Natural killer cell treated with Interleukin-12 subunit alpha and Interleukin-12 subunit beta and Interleukin-15 and Interleukin-18, amount 100 ng/mL, for 72 hours (primary cell): Measurements from ENCODE around the gene MTFMT. TPM values are rescaled to one million over a fixed set of nuclear protein-coding genes. Genes with fewer than 3 reads are reported as not detected.
"Not testable (repeated sequence)": the region's sequence is repeated elsewhere in the genome, so short reads cannot be mapped to it uniquely, and the experiment has no call there.

Source experiments
- ATAC-seq, 2 donors: fragments of 150-1000 bp; cut with Tn5 transposase in 1 of 2; sonication (Bioruptor Pico), chemical (Tn5 transposase) in 1 of 2; 2 replicates each; pipeline ENCODE4 v1.10.0; 2021
- DNase-seq: peaks from one replicate; pipeline ENCODE4 v3.0.0; 2022; ENCODE audit warnings: low spot score
- H3K27ac Mint-ChIP-seq, 2 donors: 1 replicate in 1 of 2; 2 replicates in 1 of 2; pipeline ENCODE4 v1.8.0; 2022; ENCODE audit warnings: mixed read lengths in 2 of 2, mild to moderate bottlenecking in 1 of 2, moderate library complexity in 1 of 2
- H3K27me3 Mint-ChIP-seq, 2 donors: 1 replicate in 1 of 2; 2 replicates in 1 of 2; pipeline ENCODE4 v1.8.0; 2022; ENCODE audit warnings: mixed read lengths in 2 of 2
- H3K36me3 Mint-ChIP-seq: one replicate; pipeline ENCODE4 v1.8.0; 2022; ENCODE audit warnings: mixed read lengths
- H3K4me1 Mint-ChIP-seq, 2 donors: 1 replicate in 1 of 2; 2 replicates in 1 of 2; pipeline ENCODE4 v1.8.0; 2022; ENCODE audit warnings: low read depth in 2 of 2, mixed read lengths in 2 of 2, mild to moderate bottlenecking in 1 of 2
- H3K4me3 Mint-ChIP-seq: one replicate; pipeline ENCODE4 v1.8.0; 2022; ENCODE audit warnings: mixed read lengths
- H3K9me3 Mint-ChIP-seq: 2 replicates; pipeline ENCODE4 v1.8.0; 2022; ENCODE audit warnings: mixed read lengths
- total RNA-seq, 2 donors: library from RNA; stranded (reverse); gene quantifications; one replicate each; pipeline ENCODE4 v1.2.3, GENCODE V29; 2022

The MTFMT gene
- 10 to 100 TPM; 17.8 to 18.5 TPM for total RNA-seq

DNA sequence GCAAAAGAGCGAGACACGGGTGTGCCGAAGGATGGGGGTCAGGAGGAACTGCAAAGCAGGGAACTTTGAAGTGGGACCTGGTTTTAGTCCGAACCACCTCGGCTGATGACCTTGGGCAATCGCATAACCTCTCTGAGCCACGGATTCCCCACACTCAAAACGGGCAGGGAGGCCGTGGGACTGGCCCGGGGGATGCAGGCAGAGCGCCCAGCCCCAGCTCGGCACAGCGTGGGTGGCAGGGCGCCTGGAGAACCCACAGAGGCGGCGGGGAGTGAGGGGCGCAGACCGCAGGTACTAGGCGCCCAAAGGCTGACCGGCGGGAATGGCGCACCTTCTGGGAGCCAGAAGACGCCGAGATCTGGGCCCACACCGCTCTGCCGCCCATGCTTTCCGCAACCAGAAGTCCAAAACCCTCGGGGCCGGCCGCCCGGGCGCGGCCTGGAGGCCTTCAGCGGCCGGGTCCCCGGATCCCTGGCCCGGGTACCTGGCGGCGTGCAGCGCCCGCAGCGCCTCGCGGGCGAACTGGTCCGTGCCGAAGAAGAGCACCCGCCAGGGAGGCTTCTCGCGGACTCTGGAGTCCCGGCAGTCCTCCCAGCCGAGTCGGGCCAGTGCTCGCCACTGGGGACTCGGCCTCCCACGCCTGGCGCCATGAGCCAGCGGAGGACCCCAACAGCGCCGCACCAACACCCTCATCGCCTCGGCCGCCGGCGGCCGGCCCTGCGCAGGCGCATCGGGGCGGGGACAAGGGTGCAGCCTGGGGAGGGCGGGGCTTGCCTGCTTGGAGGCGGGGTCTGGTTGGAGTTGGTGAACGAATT, at the start of gene MTFMT:
Gene MTFMT (minus strand): TSS at position 719 of the 815 bp plus-strand sequence. CDS start 26 bp downstream, at position 693.
- DNase-seq, result peak; percentile 88
- Mint-ChIP-seq H3K27ac (peak within 1 kb of the TSS; percentile 68 to 81), H3K36me3 (peaks cover 11% of the 10 kb centered on the region), H3K27me3 (peaks cover 0 to 11% of the 10 kb centered on the region in 2 donors), H3K4me3 (peak within 1 kb of the TSS; percentile 96), H3K4me1 (peaks cover 13 to 18% of the 10 kb centered on the region in 2 donors), H3K9me3 (no peaks in the 10 kb centered on the region)
- peak; percentile 98 to 99 for ATAC-seq

DNA sequence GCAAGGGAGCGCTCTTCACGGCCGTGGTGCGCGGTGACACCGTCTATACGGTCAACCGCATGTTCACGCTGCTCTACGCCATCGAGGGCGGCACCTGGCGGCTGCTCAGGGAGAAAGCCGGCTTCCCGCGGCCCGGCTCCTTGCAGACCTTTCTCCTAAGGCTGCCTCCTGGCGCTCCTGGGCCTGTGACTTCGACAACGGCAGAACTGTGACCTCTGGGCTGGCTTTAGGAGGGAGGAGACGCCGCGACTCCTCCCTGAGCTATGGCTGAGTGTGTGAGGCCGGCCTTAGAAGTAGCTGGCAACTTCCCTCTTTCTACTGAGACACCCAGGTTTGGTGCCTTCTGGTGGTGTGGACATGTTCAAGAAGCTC, 48.5 kb upstream of the MTFMT start:
- ATAC-seq (peak; percentile 29 to 69), DNase-seq (no peak)
- Mint-ChIP-seq H3K9me3 (no peaks in the 10 kb centered on the region), H3K4me3 (no peak overlapping the region), H3K36me3 (no peaks in the 10 kb centered on the region), H3K27me3 (peaks cover 28 to 31% of the 10 kb centered on the region in 2 donors), H3K27ac (no peak overlapping the region), H3K4me1 (peaks cover 8 to 15% of the 10 kb centered on the region in 2 donors)

DNA sequence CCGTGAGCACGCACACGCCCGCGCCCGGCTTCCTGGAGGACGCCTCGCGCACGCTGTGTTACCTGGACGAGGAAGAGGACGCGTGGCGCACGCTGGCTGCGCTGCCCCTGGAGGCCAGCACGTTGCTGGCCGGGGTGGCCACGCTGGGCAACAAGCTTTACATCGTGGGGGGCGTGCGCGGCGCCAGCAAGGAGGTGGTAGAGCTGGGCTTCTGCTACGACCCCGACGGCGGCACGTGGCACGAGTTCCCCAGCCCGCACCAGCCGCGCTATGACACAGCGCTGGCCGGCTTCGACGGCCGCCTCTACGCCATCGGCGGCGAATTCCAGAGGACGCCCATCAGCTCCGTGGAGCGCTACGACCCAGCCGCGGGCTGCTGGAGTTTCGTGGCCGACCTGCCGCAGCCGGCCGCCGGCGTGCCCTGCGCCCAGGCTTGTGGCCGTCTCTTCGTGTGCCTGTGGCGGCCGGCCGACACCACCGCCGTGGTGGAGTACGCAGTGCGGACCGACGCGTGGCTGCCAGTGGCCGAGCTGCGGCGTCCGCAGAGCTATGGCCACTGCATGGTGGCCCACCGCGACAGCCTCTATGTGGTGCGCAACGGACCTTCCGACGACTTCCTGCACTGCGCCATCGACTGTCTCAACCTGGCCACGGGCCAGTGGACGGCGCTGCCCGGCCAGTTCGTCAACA, 48.0 kb upstream of the MTFMT start:
- Mint-ChIP-seq H3K4me3 (no peak overlapping the region), H3K27me3 (peaks cover 23 to 26% of the 10 kb centered on the region in 2 donors), H3K27ac (no peak overlapping the region), H3K4me1 (peaks cover 3 to 10% of the 10 kb centered on the region in 2 donors), H3K9me3 (no peaks in the 10 kb centered on the region), H3K36me3 (no peaks in the 10 kb centered on the region)
- no peak for DNase-seq
- ATAC-seq, result no peak

DNA sequence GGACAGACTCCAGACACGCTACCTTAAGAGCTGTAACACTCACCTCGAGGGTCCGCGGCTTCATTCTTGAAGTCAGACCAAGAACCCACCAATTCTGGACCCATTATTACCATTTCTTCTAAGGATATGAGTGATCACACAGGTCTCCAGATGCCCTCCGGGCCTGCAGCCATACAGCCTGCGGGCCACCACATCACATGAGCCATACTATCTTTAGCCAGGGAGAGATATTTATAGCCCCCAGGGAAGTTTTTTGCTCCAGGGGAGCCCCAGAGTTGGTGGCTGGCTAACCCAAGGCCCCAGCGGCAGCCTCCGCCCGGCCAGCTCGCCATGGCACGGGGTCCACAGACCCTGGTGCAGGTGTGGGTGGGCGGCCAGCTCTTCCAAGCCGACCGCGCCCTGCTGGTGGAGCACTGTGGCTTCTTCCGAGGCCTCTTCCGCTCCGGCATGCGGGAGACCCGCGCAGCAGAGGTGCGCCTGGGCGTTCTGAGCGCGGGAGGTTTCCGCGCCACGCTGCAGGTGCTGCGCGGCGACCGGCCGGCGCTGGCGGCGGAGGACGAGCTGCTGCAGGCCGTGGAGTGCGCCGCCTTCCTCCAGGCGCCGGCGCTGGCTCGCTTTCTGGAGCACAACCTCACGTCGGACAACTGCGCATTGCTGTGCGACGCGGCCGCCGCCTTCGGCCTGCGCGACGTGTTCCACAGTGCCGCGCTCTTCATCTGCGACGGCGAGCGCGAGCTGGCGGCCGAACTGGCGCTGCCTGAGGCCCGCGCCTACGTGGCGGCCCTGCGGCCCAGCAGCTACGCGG, 47.2 kb upstream of the MTFMT start, which contains the start of gene KBTBD13:
Gene KBTBD13 (plus strand): TSS at position 261 of the 805 bp plus-strand sequence. CDS start 70 bp downstream, at position 331.
- no peak for DNase-seq
- peaks cover 20 to 22% of the 10 kb centered on the region in 2 donors for H3K27me3 Mint-ChIP-seq
- no peak for ATAC-seq
- H3K4me3 Mint-ChIP-seq, result no peak within 1 kb of the TSS
- H3K27ac Mint-ChIP-seq, result no peak within 1 kb of the TSS
- H3K4me1 Mint-ChIP-seq, result peaks cover 0 to 8% of the 10 kb centered on the region in 2 donors
- H3K9me3 Mint-ChIP-seq, result no peaks in the 10 kb centered on the region
- no peaks in the 10 kb centered on the region for H3K36me3 Mint-ChIP-seq

DNA sequence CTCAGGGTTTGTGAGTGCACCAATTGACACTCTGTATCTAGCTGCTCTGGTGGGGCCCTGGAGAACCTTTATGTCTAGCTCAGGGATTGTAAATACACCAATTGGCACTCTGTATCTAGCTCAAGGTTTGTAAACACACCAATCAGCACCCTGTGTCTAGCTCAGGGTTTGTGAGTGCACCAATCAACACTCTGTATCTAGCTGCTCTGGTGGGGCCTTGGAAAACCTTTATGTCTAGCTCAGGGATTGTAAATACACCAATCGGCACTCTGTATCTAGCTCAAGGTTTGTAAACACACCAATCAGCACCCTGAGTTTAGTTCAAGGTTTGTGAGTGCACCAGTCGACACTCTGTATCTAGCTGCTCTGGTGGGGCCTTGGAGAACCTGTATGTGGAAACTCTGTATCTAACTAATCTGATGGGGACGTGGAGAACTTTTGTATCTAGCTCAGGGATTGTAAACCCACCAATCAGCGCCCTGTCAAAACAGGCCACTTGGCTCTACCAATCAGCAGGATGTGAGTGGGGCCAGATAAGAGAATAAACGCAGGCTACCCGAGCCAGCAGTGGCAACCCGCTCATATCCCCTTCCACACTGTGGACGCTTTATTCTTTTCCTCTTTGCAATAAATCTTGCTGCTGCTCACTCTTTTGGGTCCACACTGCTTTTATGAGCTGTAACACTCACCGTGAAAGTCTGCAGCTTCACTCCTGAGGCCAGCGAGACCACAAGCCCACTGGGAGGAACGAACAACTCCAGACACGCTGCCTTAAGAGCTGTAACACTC, 46.4 kb upstream of the MTFMT start:
- ATAC-seq, H3K9me3 Mint-ChIP-seq, H3K27ac Mint-ChIP-seq, H3K4me1 Mint-ChIP-seq, H3K4me3 Mint-ChIP-seq, H3K36me3 Mint-ChIP-seq, DNase-seq: not testable (repeated sequence)
- peaks cover 20 to 22% of the 10 kb centered on the region in 2 donors for H3K27me3 Mint-ChIP-seq

DNA sequence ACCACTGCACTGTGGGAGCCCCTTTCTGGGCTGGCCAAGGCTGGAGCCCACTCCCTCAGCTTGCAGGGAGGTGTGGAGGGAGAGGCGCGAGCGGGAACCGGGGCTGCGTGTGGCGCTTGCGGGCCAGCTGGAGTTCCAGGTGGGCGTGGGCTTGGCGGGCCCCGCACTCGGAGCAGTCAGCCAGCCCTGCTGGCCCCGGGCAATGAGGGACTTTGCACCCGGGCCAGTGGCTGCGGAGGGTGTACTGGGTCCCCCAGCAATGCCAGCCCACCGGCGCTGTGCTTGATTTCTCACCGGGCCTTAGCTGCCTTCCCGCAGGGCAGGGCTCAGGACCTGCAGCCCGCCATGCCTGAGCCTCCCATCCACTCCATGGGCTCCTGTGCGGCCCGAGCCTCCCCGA, 45.5 kb upstream of the MTFMT start:
- not testable (repeated sequence) for DNase-seq, H3K36me3 Mint-ChIP-seq, H3K9me3 Mint-ChIP-seq, ATAC-seq, H3K27ac Mint-ChIP-seq, H3K4me1 Mint-ChIP-seq, H3K4me3 Mint-ChIP-seq
- H3K27me3 Mint-ChIP-seq, result peaks cover 20 to 22% of the 10 kb centered on the region in 2 donors

DNA sequence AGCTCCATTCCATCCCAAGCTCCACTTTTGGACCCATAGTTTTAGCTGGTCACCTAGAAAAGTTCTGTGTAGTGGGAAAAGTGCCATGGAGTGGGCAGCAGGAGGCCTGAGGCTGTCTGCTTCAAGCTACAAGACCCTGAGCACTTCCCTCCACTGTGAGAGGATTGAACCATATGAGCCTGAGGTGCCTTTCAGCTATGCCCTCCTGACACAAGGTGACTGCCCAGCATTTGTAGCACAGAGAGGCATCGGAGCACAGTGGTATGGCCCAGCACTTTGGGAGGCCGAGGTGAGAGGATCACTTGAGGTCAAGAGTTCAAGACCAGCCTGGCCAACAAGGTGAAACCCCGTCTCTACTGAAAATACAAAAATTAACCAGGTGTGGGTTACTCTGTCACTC, 43.2 kb upstream of the MTFMT start:
- peaks cover 11 to 12% of the 10 kb centered on the region in 2 donors for H3K27me3 Mint-ChIP-seq
- ATAC-seq, result no peak
- H3K9me3 Mint-ChIP-seq, result no peaks in the 10 kb centered on the region
- H3K36me3 Mint-ChIP-seq, result no peaks in the 10 kb centered on the region
- H3K4me3 Mint-ChIP-seq, result no peak overlapping the region
- no peak for DNase-seq
- peaks cover 4 to 8% of the 10 kb centered on the region in 2 donors for H3K4me1 Mint-ChIP-seq
- H3K27ac Mint-ChIP-seq, result no peak overlapping the region

DNA sequence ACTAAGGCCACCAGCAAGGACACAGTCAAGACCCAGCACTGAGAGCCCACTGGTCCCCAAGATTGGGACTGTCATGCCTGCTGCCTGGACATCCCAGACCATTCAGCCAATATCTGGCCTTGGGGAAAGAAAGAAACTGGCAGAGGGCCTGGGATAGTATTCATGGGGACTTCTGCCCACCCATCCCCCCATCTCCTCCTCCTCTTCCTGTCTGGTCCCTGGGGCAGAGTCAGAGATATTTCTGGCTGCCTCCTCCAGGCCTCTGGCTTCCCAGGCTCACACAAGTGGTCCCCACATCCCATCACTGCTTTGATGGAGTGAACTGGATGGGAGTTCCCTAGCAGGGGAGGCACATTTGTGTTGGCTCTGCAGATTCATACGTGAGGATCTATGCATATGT, 42.6 kb upstream of the MTFMT start:
- Mint-ChIP-seq H3K27me3 (peaks cover 15 to 17% of the 10 kb centered on the region in 2 donors), H3K9me3 (no peaks in the 10 kb centered on the region), H3K4me1 (peaks cover 4 to 12% of the 10 kb centered on the region in 2 donors), H3K36me3 (no peaks in the 10 kb centered on the region), H3K4me3 (no peak overlapping the region), H3K27ac (no peak overlapping the region)
- DNase-seq (no peak), ATAC-seq (no peak)

DNA sequence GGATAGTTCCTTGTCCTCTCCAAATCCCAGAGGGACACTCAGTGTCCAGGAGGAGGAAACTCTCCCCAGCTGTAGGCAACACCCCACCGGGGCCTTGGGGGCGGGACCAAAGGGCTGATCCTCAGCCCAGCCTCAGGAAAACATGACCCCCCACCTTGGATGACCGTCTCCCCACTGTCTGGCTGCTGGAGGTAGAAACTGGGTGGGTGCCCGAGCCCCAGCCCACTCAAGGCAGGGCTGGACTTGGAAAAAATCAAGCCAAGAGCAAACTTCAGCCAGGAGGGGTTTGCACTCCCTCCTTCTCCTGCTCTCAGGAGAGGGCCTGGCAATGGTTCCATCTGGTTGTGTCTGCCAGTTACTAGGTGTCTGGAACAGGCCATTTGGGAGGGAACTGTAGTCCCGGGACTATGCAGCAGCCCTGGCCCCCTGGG, 42.0 kb upstream of the MTFMT start:
- Mint-ChIP-seq H3K27ac (no peak overlapping the region), H3K36me3 (no peaks in the 10 kb centered on the region), H3K4me3 (no peak overlapping the region), H3K9me3 (no peaks in the 10 kb centered on the region), H3K27me3 (peaks cover 13 to 18% of the 10 kb centered on the region in 2 donors), H3K4me1 (peaks cover 4 to 11% of the 10 kb centered on the region in 2 donors)
- DNase-seq, result no peak
- peak in 1 of 2 donors; percentile 41 for ATAC-seq

DNA sequence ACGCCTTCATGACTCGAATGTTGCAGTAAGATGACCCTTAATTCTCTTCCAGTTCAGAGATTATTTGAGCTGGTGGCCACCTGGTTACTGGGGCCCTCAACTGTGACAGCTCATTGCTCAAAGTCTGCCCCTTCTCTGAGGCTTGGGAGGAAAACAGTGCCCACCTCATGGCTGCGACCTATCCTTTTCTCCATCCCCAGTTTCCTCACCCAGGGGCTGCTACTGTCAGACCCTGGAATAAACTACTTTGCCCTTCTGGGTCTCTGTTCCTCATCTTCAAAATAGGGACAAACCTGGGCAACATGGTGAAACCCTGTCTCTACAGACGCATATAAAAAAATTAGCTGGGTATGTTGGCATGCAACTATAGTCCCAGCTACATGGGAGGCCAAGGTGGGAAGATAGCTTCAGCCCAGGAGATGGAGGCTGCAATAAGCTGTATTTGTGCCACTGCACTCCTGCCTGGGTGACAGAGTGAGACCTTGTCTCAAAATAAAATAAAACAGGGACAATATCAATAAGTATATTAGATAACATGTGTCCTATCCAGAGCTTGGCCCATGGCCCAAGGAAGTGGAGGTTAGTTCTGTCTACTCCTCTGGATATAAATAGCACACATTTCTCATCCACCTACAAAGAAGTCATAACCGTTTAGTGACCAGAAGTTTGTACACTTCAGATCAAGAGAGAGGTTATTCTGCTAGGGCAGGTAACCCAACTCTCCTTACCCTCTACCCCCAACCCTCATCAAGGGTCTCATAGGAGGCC, 40.5 kb upstream of the MTFMT start:
- Mint-ChIP-seq H3K27me3 (peaks cover 16 to 28% of the 10 kb centered on the region in 2 donors), H3K9me3 (no peaks in the 10 kb centered on the region), H3K27ac (no peak overlapping the region), H3K36me3 (no peaks in the 10 kb centered on the region), H3K4me3 (no peak overlapping the region), H3K4me1 (peaks cover 4 to 7% of the 10 kb centered on the region in 2 donors)
- DNase-seq, result no peak
- no peak for ATAC-seq

DNA sequence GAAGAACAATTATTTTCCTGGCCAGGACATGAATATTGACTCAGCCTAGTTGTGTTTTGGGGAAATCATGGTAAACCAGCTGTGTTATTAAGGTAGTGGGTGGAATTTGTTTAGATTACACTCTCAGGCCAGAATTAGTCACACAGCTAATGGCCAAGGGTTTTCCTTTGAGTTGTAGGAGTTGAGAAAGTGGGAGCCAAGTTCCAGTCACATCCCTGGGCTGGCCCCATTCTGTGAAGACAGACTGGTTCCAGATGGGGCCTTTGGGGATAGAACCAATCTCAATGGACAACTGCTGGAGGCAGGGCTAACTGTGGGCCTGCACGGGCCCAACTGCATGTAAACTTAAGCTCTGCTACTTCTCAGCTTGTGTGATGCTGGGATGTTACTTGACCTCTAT, 39.7 kb upstream of the MTFMT start:
- H3K4me3 Mint-ChIP-seq, result no peak overlapping the region
- no peaks in the 10 kb centered on the region for H3K36me3 Mint-ChIP-seq
- ATAC-seq (peak in 1 of 2 donors; percentile 12), DNase-seq (no peak)
- H3K9me3 Mint-ChIP-seq, result no peaks in the 10 kb centered on the region
- no peak overlapping the region for H3K27ac Mint-ChIP-seq
- H3K27me3 Mint-ChIP-seq, result peaks cover 16 to 29% of the 10 kb centered on the region in 2 donors
- H3K4me1 Mint-ChIP-seq, result peaks cover 4 to 7% of the 10 kb centered on the region in 2 donors

DNA sequence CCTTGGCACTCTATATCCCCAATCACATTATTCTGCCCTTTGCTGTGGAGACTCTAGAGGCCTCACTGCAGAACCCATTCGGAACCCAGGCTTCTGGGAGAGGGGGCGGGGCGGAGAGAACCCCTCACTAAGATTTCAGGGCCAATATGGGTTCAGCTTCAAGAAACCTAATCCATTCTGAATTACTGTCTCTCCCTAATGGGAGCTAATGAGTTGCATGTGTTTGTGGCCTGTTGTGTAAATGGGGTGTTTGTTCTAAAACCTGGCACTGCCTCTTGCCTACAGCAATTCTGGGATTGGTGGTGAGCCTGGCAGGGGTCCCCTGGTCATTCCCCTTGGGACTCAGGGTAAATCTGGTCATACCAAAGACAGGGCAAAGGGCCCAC, 39.0 kb upstream of the MTFMT start:
- H3K9me3 Mint-ChIP-seq, result no peaks in the 10 kb centered on the region
- no peak for ATAC-seq
- H3K27ac Mint-ChIP-seq, result no peak overlapping the region
- DNase-seq, result no peak
- no peak overlapping the region for H3K4me3 Mint-ChIP-seq
- H3K27me3 Mint-ChIP-seq, result peaks cover 17 to 29% of the 10 kb centered on the region in 2 donors
- H3K4me1 Mint-ChIP-seq, result peaks cover 4 to 7% of the 10 kb centered on the region in 2 donors
- H3K36me3 Mint-ChIP-seq, result no peaks in the 10 kb centered on the region
